CD4-positive, alpha-beta T cell (primary cell): ENCODE measurements around the gene PTPRK. TPM values are rescaled to one million over a fixed set of nuclear protein-coding genes. Genes with fewer than 3 reads are reported as not detected.

Experiments
- ATAC-seq: fragments of 200-7000 bp; cut with Tn5 transposase; one replicate; pipeline ENCODE4 v1.10.0; 2022; ENCODE audit warnings: mild to moderate bottlenecking; ENCODE audit not compliant: poor library complexity
- CTCF ChIA-PET: fragments of 350-600 bp; sonication (Branson Sonifier 250); formaldehyde crosslinking; loops from one replicate; lab custom pipeline; 2021; ENCODE audit warnings: antibody characterized with exemption, inconsistent platforms; lab: Charles Lee
- POLR2A ChIA-PET: fragments of 350-600 bp; sonication (Branson Sonifier 250); formaldehyde crosslinking; loops from one replicate; lab custom pipeline; 2021; ENCODE audit warnings: antibody characterized with exemption, inconsistent platforms; lab: Charles Lee
- DNase-seq, 14 experiments: peaks; one replicate each; pipeline ENCODE4 v3.0.0-alpha.2; 2013 to 2020; ENCODE audit warnings: mixed read lengths in 2 of 14
- H3K27ac ChIP-seq, 2 donors: one replicate each; pipeline versions ENCODE4 v1.5.1 to v1.7.0; 2013; ENCODE audit warnings: low read length in 2 of 2, low read depth in 1 of 2, mild to moderate bottlenecking in 1 of 2
- H3K27me3 ChIP-seq, 2 experiments: 1 replicate in 1 of 2; 2 replicates in 1 of 2; pipeline versions ENCODE4 v1.6.1 to v1.7.0; 2013; ENCODE audit warnings: low read length in 2 of 2, control low read depth in 1 of 2, mild to moderate bottlenecking in 1 of 2, moderate library complexity in 1 of 2; ENCODE audit not compliant: insufficient read depth in 2 of 2, control insufficient read depth in 1 of 2
- H3K36me3 ChIP-seq: one replicate; pipeline ENCODE4 v1.6.1; 2013; ENCODE audit warnings: low read length, control low read depth; ENCODE audit not compliant: insufficient read depth
- H3K4me1 ChIP-seq: one replicate; pipeline ENCODE4 v1.6.1; 2013; ENCODE audit warnings: low read length, control low read depth; ENCODE audit not compliant: insufficient read depth
- H3K4me3 ChIP-seq: one replicate; pipeline ENCODE4 v1.5.1; 2013; ENCODE audit warnings: mild to moderate bottlenecking, low read length, moderate library complexity
- H3K9me3 ChIP-seq, 2 experiments: 1 replicate in 1 of 2; 2 replicates in 1 of 2; pipeline versions ENCODE4 v1.6.1 to v1.7.0; 2013; ENCODE audit warnings: low read length in 2 of 2, mild to moderate bottlenecking in 2 of 2, control low read depth in 1 of 2, moderate library complexity in 1 of 2; ENCODE audit not compliant: control insufficient read depth in 1 of 2, insufficient read depth in 1 of 2
- H3K27ac Mint-ChIP-seq: one replicate; pipeline ENCODE4 v1.8.0; 2020; ENCODE audit warnings: mixed read lengths
- H3K27me3 Mint-ChIP-seq: one replicate; pipeline ENCODE4 v1.8.0; 2021; ENCODE audit warnings: mixed read lengths
- H3K36me3 Mint-ChIP-seq: one replicate; pipeline ENCODE4 v1.8.0; 2021; ENCODE audit warnings: low read depth, mixed read lengths
- H3K4me1 Mint-ChIP-seq: one replicate; pipeline ENCODE4 v1.8.0; 2021; ENCODE audit warnings: low read depth, mixed read lengths
- H3K4me3 Mint-ChIP-seq: one replicate; pipeline ENCODE4 v1.8.0; 2020; ENCODE audit warnings: mild to moderate bottlenecking, mixed read lengths
- H3K9me3 Mint-ChIP-seq: one replicate; pipeline ENCODE4 v1.8.0; 2020; ENCODE audit warnings: mixed read lengths
- CTCF ChIP-seq: fragments of 200-600 bp; IDR thresholded peaks from one replicate; pipeline ENCODE4 v1.8.0; 2022; ENCODE audit warnings: antibody characterized with exemption, mild to moderate bottlenecking
- intact Hi-C, 2 experiments: fragments of 100-400 bp; cut with DNase I in 1 of 2; cut with micrococcal nuclease in 1 of 2; formaldehyde crosslinking; loops; one replicate each; pipeline versions ENCODE4 v1.15.1 to v1.9.0; 2023 to 2025; cut with DNase I, micrococcal nuclease
- total RNA-seq, 174 experiments: library from RNA in 2 of 174; stranded (reverse) in 2 of 174; gene quantifications; one replicate each; pipeline ENCODE4 v1.2.3 and lab custom pipeline; 2021 to 2026

The PTPRK gene
- total RNA-seq, 2 experiments from 2014 or later: 8.4 to 10.3 TPM

GRCh38 chr6:128067446-128068118 is 452.8 kb downstream of the PTPRK start:
- no peaks in the 10 kb centered on the region for H3K36me3 Mint-ChIP-seq
- no peaks in the 10 kb centered on the region for H3K36me3 ChIP-seq
- DNase-seq: no peak
- H3K27me3 Mint-ChIP-seq: no peaks in the 10 kb centered on the region
- H3K27me3 ChIP-seq: no peaks in the 10 kb centered on the region
- no peaks in the 10 kb centered on the region for H3K4me1 ChIP-seq
- ATAC-seq: no peak
- no peaks in the 10 kb centered on the region for H3K9me3 ChIP-seq
- intact Hi-C loops: no loop called here
- no peak overlapping the region for H3K4me3 Mint-ChIP-seq
- TF ChIP-seq CTCF: no peak
- CTCF ChIA-PET: no interaction called here
- H3K9me3 Mint-ChIP-seq: no peaks in the 10 kb centered on the region
- H3K4me3 ChIP-seq: no peak overlapping the region
- no peak overlapping the region for H3K27ac Mint-ChIP-seq
- POLR2A ChIA-PET: no interaction called here
- no peak overlapping the region for H3K27ac ChIP-seq
- H3K4me1 Mint-ChIP-seq: no peaks in the 10 kb centered on the region

DNA sequence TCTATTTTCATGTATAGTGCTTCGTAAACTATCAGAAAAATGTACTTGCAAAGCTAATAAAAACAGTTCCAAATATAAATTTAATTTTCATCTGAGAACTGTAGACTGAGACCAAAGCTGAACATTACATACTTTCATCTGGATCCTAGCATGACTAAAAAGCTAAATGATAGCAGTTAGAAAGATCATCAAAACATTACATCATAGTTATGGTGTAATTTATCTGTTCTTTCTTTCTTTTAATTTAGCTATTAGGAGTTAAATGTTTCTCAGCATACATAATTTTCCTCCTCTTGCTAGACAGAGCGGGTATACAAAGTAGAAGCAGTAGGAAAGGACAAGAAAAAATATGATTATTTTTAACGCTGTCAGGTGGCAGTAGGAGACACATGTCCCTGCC is 455.3 kb downstream of the PTPRK start:
- Mint-ChIP-seq H3K27me3 (no peaks in the 10 kb centered on the region), H3K36me3 (no peaks in the 10 kb centered on the region), H3K4me3 (no peak overlapping the region), H3K4me1 (no peaks in the 10 kb centered on the region), H3K27ac (no peak overlapping the region), H3K9me3 (no peaks in the 10 kb centered on the region)
- Histone ChIP-seq H3K9me3 (no peaks in the 10 kb centered on the region), H3K27me3 (no peaks in the 10 kb centered on the region), H3K27ac (no peak overlapping the region), H3K4me1 (no peaks in the 10 kb centered on the region), H3K36me3 (no peaks in the 10 kb centered on the region), H3K4me3 (no peak overlapping the region)
- no peak for DNase-seq
- no peak for TF ChIP-seq CTCF
- POLR2A ChIA-PET: no interaction called here
- intact Hi-C loops: no loop called here
- no peak for ATAC-seq
- CTCF ChIA-PET: interaction anchor here (0.8 to 1.0 kb wide), 2 partner anchors 10 to 82 kb away, joined by 3 read pairs; no protein-coding TSS in a partner anchor

- H3K4me3 ChIP-seq: no peak overlapping the region
- Mint-ChIP-seq H3K27ac (no peak overlapping the region), H3K27me3 (no peaks in the 10 kb centered on the region), H3K4me1 (no peaks in the 10 kb centered on the region), H3K4me3 (no peak overlapping the region), H3K9me3 (no peaks in the 10 kb centered on the region), H3K36me3 (no peaks in the 10 kb centered on the region)
- H3K36me3 ChIP-seq: no peaks in the 10 kb centered on the region
- ChIA-PET POLR2A (no interaction called here), CTCF (interaction anchor here (0.8 kb wide), 1 partner anchor 11 kb away, joined by 3 read pairs; no protein-coding TSS in a partner anchor)
- intact Hi-C loops: no loop called here
- no peaks in the 10 kb centered on the region for H3K9me3 ChIP-seq
- DNase-seq (no peak), ATAC-seq (no peak)
- H3K4me1 ChIP-seq: no peaks in the 10 kb centered on the region
- TF ChIP-seq CTCF: no peak
- no peaks in the 10 kb centered on the region for H3K27me3 ChIP-seq
- no peak overlapping the region for H3K27ac ChIP-seq
Observed at GRCh38 chr6:128064540-128064895, 455.9 kb downstream of the PTPRK start.
